ENCODE measurements around the gene VEPH1.

The VEPH1 gene

DNA sequence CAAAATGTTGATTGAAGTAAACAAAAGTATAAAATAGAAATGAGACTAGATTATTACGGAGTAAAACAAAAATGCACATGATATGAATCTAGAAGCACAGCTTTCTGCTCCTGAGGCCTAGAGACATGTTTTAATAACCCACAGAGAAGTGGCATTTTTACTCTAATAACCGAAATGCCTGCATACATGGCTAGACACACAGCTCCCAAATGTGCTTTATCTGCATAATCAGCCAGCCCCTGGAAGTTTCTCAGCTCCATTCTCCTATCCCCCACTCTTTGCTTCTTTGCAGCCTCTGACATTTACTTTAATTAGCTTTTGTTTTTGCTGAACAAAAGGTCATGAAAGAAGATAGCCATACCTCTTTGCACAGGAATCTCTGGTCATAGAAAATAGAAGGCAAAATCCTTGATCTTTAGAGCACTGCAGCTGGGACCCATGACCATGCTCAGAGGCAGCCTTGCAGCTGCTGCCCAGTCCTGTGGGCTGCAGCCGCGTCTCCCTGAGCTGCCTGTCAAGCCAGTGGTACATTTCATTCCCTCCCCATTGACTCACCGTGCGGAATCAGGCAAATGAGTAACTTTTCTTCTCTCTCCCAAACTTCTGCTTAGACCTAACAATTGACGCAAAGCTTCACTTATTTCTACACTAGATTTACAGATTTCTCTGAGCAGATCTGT is at the start of gene VEPH1:
Gene VEPH1 (minus strand): TSS at position 501 of the 680 bp plus-strand sequence. CDS start 8,067 bp downstream, outside the sequence.
- peak; percentile 72 for DNase-seq
- in situ Hi-C loops (cut with HindIII; ENCODE audit: low pct_ligation_motif_present, low pct_unique_long_range_greater_than_20kb, low sequenced_read_pairs) = no loop called here

DNA sequence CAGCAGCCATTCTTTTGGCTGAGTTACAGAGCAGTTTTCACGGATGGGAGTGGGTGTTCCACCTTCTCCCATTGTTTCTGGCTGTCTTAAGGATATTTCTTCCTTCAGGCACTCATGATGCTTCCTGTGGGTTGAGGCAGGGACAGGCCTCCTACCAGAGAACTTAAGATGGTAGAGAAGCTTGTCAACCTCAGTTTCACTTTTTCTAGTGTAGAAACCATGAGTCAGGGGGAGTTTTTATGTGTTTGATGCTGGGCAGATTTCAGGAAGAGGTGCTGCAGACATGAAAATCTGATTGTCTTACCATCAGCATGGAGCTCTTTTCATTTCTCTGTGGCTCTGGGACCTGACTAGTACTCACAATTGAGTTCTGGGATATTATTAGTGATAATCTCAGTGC is 48.7 kb upstream of the VEPH1 start:
- DNase-seq = no peak
- in situ Hi-C loops (cut with HindIII; ENCODE audit: low pct_ligation_motif_present, low pct_unique_long_range_greater_than_20kb, low sequenced_read_pairs) = no loop called here

DNA sequence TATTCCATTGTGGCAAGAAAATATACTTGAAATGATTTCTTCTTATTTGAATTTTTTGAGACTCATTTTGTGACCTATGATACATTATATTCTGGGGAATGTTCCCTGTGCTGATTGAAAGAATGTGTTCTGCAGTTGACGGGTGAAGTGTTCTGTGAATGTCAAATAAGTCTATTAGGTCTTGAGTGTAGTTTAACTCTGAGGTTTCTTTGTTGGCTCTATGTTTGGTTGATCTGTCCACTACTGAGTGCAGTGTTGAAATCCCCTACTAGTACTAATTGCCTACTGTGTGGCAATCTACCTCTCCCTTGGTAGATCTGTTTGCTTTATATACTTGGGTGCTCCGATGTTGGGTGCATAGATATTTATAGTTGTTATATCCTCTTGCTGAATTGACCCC is 46.3 kb upstream of the VEPH1 start:
- DNase-seq = no peak
- in situ Hi-C loops (cut with HindIII; ENCODE audit: low pct_ligation_motif_present, low pct_unique_long_range_greater_than_20kb, low sequenced_read_pairs) = no loop called here

DNA sequence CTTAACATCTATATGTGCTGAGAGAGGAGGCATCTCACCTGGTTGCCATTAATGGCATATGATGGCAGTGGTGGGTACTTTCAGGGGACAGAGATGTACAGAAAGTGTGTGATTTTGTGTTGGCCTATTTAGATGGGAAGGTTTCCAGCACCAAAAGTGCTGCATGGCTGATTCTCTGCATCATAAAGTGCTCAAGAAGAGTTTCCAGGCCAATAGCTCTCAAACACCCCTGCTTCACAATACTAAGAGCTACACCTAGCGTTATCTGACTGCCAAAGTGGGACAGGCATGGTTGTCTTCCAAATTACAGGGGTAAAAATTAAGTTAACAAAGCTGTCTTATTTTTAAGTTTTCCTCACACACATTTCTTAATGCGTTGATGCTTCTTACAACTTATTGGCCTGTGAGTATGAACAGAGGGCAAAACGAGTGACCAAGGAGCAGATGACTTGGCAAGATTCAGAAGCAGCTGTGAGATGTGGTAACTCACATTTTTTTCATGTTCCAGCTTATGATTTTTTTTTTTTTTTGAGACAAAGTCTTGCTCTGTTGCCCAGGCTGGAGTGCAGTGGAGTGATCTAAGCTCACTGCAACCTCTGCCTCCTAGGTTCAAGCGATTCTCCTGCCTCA is 41.4 kb upstream of the VEPH1 start:
- in situ Hi-C loops (cut with HindIII; ENCODE audit: low pct_ligation_motif_present, low pct_unique_long_range_greater_than_20kb, low sequenced_read_pairs) = no loop called here
- DNase-seq = no peak

DNA sequence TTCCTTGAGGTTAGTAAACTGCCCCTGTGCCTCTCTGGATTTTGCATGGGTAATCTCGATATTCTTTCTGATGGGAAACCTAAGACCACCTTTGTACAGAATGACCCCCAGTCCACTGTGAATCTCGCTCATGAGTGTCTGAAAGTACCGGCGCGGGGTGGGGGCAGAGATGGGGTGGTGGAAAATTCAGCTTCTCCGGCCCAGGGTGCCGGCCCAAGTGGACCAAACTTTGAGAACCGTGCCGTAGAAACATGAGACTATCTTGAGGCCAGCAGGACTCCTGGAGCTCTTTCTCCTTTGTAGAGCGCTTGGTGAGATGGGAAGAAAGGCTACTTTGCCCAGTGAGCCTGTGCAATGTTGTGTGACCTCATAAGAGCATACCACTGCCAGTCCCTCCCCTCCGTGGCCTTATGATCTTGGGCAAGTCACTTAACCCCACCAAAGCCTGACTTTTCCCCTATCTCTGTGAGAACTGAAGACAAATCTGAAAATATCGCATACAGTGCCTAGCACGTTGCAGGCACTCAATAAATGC is 40.4 kb upstream of the VEPH1 start:
- DNase-seq = no peak

DNA sequence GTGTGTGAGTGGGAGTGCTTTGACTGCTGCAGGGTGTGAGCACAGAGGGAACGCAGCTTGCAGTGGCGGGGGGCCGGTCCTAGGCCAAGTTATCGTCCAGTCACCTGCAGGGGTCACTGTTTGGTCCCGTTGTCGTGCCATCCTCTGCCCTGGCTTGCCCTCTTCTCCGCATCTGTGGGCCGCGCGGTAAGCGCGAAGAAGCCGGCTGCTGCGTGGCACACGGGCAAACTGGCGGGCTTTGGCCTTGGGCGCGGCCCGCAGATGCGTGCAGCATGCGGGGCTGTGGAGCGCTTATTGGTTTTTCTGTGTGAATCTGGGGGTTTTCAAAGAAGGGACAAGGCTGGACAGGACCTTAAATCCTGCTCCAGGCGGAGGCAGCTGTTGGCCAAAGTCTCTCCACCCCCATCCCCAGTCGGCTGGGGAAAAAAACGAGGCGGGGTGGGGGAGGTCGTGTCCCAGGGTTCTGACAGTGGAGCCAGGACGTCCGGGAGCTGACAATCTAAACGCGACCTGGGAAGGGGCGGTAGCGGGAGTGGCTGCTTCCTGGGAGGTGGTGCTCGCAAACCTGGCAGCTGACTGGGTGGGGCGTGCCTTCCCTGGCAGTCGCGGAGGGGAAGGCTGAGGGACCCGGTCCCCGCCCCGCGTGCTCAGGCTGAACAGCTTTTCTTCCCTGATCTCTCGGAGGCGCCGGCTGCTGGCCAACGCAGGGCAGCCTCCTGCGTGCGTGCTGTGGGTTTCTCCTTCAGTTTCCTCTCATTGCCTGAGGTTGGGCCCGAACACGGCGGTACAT is 39.7 kb upstream of the VEPH1 start:
- in situ Hi-C loops (cut with HindIII; ENCODE audit: low pct_ligation_motif_present, low pct_unique_long_range_greater_than_20kb, low sequenced_read_pairs) = no loop called here
- DNase-seq = peak; percentile 44

More for the DNA sequence above, 40.4 kb upstream of the VEPH1 start:
- in situ Hi-C loops (cut with HindIII; ENCODE audit: low pct_ligation_motif_present, low pct_unique_long_range_greater_than_20kb, low sequenced_read_pairs) = no loop called here

DNA sequence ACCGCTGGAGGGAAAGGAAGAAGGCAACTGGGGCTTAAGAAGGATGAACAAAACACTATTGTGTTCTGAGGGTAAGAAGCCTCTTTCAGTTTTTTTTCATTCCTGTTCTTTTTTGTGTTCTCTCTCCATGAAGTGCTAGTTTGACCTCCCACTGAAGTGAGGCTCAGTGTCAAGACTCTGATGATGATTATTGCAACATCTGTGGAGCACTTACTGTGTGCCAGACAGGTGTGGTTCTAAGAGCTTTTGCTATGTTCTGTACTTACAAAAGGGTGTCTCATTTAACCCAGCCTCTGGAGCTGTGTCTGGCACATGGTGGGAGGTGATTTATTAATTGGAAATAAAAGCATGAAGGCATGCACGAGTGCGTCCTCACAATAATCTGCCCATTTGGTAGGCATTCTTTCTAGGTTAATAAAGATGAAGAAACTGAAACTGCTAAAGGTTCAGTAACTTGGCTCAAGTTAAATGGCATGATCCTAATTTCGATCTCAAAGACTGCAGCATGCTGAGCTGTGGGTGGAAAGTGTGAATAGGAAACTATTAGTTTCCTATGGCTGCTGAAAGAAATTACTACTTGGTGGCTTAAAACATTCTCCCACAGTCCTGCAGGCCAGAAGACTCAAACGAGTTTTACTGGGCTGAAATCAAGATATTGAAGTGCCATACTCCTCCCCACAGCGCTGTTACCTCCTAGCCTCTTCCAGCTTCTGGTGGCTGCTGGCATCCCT is 38.5 kb upstream of the VEPH1 start:
- in situ Hi-C loops (cut with HindIII; ENCODE audit: low pct_ligation_motif_present, low pct_unique_long_range_greater_than_20kb, low sequenced_read_pairs) = no loop called here
- no peak for DNase-seq

DNA sequence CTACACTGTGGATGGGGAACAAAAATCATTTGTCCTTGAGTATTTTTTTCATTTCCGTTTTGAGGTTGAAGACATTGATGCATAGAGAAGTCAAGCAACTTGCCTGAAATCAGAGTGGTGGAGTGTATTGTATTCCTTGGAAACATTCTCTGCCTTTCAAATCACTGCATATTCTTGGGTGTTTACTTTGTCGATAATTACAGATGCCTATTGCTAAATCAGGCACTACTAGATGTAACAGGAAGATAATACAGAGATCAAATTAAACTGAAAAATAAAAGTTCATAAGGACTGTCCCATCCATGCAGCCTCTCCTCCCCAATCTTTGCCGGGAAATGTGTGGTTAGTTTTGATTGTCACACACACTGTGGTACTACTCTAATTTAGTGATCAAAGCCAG is 37.4 kb upstream of the VEPH1 start:
- no peak for DNase-seq
- in situ Hi-C loops (cut with HindIII; ENCODE audit: low pct_ligation_motif_present, low pct_unique_long_range_greater_than_20kb, low sequenced_read_pairs) = no loop called here

DNA sequence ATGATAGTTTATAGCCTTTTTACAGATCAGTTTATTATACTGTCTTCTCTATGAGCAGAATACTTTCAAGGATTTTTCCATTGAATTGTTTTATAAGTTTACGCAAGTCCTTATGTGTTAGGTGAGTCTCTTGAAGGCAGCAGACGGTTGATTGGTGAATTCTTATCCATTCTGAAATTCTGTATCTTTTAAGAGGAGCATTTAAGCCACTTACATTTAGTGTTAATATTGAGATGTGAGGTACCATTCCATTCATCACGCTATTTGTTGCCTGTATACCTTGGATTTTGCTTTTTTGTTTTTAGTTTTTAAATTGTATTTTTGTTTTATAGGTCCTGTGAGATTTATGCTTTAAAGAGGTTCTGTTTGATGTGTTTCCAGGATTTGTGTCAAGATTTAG is 32.5 kb upstream of the VEPH1 start:
- in situ Hi-C loops (cut with HindIII; ENCODE audit: low pct_ligation_motif_present, low pct_unique_long_range_greater_than_20kb, low sequenced_read_pairs) = no loop called here
- no peak for DNase-seq

DNA sequence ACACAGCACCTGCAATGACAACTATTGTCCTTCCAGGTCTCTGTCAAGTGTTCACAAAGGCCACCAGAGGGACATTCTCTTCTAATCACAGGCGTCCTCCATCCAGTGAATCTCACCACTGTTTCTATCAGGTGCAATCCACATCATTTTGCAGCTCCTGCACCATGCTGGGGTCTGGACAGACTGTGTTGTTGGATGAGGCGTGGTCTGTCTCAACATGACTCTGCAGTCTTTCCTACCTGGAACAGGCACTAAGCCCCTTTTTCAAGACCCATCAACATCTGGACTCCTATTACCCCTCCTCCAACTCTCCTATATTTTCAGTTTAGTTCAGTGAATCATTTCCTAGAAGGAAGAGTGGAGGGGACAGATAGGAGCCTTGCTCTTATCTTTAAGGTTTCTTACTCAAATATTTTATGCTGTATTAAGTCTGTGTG is 31.5 kb upstream of the VEPH1 start:
- in situ Hi-C loops (cut with HindIII; ENCODE audit: low pct_ligation_motif_present, low pct_unique_long_range_greater_than_20kb, low sequenced_read_pairs) = no loop called here
- no peak for DNase-seq

DNA sequence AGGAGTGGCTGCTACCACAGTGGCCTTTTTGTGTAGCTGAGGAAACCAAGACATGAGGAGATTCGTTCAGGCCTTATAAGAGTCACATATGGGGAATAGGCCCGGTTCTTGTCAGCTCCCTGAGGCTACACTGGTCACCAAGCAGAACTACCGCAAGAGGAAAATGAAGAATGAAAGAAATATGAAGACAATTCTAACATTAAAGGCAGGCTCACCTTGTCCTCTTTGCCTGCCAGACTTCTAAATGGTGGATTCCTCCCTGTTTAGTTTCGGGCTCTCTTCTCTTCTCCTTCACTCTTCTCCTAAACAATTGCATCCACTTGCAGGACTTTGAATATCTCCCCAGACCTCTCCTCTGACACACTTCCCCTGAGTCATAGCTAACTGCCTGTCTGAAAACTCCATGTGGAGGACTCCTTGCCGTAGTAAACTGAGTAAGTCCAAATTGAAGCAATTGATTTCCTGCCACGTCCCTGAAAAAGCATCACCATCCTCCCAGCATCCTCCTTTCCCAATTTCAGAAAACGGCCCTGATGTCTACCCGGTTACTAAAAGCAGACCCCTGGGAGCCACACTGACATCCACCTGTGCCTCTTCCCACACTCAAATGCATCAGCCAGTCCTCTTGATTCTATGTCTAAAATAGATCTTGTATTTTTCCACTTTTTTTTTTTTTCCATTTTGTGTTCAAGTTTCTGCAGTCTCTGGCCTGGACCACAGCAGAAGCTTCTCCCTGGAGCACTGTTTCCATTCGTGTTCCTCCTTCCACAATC is 30.3 kb upstream of the VEPH1 start:
- no peak for DNase-seq
- in situ Hi-C loops (cut with HindIII; ENCODE audit: low pct_ligation_motif_present, low pct_unique_long_range_greater_than_20kb, low sequenced_read_pairs) = no loop called here

DNA sequence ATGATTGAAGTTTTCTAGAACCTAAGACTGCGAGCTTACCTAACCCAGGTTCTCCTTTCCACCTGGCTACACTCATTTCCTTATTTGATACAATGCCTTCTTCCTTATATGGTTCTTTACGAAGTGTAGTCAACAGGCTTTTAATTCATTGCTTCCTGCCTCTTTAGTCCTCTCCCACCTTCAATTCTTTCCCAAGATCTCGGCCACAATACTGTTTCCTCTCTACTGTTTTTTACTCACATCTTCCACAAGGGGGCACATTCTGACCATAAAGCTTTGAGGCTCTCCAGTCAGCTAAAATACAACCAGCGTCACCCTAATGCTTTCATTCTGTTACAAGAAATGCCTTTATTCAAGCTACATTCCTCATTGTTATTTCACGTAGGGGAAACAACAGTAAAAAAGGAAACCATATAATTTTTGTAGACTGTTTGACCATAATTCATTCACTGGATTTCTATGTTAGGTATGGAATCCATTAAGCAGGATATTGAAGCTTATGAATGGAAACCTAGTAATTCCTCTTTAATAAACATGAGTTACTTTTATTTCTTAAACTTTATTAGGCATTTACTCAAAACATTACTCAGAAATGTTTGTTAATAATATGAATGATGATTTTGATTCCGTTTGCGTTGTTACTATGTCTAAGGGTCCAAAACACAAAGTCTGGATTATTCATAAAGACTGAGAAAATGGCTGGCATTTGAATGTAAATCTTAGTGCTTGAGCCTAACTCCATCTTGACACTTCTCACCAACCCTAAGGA is 29.5 kb upstream of the VEPH1 start:
- in situ Hi-C loops (cut with HindIII; ENCODE audit: low pct_ligation_motif_present, low pct_unique_long_range_greater_than_20kb, low sequenced_read_pairs) = no loop called here
- peak; percentile 77 for DNase-seq

DNA sequence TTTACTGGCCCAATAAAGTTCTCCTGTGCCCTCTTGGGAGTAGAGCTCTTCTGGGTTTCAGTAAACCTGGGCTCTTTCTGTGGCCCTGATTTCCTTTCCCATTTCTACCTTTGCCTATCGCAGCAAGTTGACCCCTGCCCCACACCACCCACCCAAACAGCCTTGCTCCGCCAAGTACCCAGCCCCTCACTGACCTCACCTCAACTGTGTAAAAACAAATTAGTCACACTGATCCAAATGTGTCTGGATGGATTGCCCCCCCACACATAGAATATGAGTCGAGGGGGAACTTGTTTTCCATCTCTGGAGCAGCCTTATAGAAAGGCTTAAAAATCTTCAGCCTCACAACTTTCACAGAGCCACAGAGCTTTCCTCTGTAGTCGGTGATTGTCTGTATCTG is 28.6 kb upstream of the VEPH1 start:
- in situ Hi-C loops (cut with HindIII; ENCODE audit: low pct_ligation_motif_present, low pct_unique_long_range_greater_than_20kb, low sequenced_read_pairs) = no loop called here
- no peak for DNase-seq

DNA sequence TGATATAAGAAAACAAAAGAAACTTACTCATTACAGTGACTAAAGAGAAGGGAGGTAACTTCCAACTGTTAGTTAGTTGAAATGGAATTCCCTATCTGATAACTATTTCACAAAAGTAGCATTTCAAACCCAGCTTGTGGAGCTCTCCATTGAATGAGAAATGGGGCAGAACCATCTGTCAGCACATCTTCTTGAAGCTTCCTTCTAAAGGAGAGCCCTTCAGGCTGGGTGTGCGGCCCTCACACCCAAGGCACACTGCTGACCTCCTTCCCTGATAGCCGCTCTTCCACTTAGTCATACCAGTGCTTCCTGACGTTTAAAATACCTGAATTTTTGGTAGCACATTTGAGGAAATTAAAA is 28.1 kb upstream of the VEPH1 start:
- in situ Hi-C loops (cut with HindIII; ENCODE audit: low pct_ligation_motif_present, low pct_unique_long_range_greater_than_20kb, low sequenced_read_pairs) = no loop called here
- no peak for DNase-seq

DNA sequence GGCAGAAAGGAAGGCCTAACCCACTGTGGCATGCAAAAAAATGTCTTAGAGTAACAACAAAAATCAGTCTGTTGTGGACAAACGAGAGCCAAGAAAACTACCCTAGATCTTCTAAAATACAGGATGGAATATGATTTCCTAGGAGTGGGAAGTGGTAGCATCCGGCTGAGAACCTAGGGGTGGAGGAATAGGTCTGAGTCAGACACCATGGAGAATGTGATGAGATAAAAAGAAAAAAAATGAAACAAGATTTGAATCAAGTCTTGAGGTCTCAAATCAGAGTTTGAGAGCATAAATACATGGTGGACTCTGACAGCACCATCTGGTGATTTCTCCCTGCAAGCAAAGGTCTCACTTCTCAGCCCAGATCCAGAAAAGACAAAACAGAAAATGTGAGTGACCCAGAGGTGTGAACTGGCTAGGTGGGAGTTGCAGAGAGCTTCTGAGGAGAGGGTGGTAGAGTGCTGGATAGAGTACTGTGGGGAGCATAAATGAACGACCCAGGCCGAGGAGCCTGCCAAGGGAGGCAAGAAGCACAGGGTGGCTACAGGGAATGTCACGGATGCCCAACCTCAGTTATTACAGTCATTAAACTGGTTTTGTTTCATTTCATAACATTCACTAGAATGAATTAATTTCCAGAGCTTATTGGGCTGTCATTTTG is 27.6 kb upstream of the VEPH1 start:
- in situ Hi-C loops (cut with HindIII; ENCODE audit: low pct_ligation_motif_present, low pct_unique_long_range_greater_than_20kb, low sequenced_read_pairs) = no loop called here
- DNase-seq = no peak

DNA sequence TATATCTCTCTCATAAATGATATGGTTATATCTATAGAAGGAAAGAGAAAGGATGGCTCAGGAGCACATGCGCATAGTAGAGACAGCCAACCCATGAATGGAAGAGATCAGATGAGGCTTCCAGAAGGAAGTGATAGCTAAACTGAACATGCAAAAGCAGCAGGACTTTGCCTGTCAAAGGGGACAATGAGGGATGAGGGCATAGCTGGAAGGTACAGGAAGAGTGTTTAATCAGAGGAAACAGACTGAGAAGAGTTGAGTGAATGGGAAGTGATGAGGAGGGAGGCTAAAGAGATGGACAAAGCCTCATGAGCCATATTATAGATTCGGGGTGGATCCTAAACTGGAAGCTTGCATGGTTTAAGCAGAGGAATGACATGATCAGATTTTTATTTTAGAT is 26.5 kb upstream of the VEPH1 start:
- in situ Hi-C loops (cut with HindIII; ENCODE audit: low pct_ligation_motif_present, low pct_unique_long_range_greater_than_20kb, low sequenced_read_pairs) = no loop called here

DNA sequence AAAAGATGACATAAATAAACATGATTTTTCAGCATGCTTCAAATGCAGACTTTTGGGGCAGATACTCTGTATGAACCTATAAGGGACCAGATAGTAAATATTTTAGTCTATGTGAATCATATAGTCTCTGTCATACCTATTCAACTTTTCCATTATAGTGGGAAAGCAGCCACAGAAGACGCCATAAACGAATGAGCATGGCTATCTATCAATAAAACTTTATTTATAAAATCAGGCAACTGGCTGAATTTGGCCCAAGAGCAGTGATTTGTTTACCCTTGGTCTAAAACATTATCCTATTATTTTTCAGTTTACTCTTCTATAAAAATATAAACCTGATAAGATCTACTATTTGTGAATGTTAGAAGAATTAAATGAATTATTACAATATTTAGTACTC is 25.9 kb upstream of the VEPH1 start:
- in situ Hi-C loops (cut with HindIII; ENCODE audit: low pct_ligation_motif_present, low pct_unique_long_range_greater_than_20kb, low sequenced_read_pairs) = no loop called here
- DNase-seq = no peak

More for the DNA sequence above, 26.5 kb upstream of the VEPH1 start:
- DNase-seq = no peak
